GM12878 (cell line): ENCODE measurements around the gene CALN1.

Experiments used
- BACH1 ChIP-seq: fragments of 450-650 bp; IDR thresholded peaks from 2 replicates; pipeline ENCODE4 v1.6.1; 2017; ENCODE audit warnings: mild to moderate bottlenecking, borderline replicate concordance
- CBX3 ChIP-seq: fragments of 200-600 bp; sonication (generic); IDR thresholded peaks from 2 replicates; pipeline ENCODE4 v1.6.1; 2016; ENCODE audit warnings: low read depth, borderline replicate concordance
- JUND ChIP-seq: IDR thresholded peaks from 2 replicates; pipeline ENCODE4 v1.6.1; 2012; ENCODE audit warnings: low read depth, mild to moderate bottlenecking, low read length, improper control_type of control experiment, moderate library complexity
- KDM1A ChIP-seq: fragments of 200-600 bp; sonication (generic); IDR thresholded peaks from 2 replicates; pipeline ENCODE4 v1.6.1; 2016; ENCODE audit warnings: borderline replicate concordance
- NFXL1 ChIP-seq: fragments of 450-650 bp; IDR thresholded peaks from 2 replicates; pipeline ENCODE4 v1.6.1; 2017; ENCODE audit warnings: antibody characterized with exemption, mild to moderate bottlenecking, borderline replicate concordance
- NR2C2 ChIP-seq: IDR thresholded peaks from 2 replicates; pipeline ENCODE4 v1.6.1; 2011; ENCODE audit warnings: borderline replicate concordance, low read depth; ENCODE audit not compliant: control insufficient read depth, insufficient read length
- SP1 ChIP-seq: IDR thresholded peaks from one replicate; pipeline ENCODE4 v1.6.1; 2011; ENCODE audit warnings: low read depth, low read length
- TCF12 ChIP-seq: IDR thresholded peaks from 2 replicates; pipeline ENCODE4 v1.6.1; 2011; ENCODE audit warnings: low read depth, mild to moderate bottlenecking, low read length

DNA sequence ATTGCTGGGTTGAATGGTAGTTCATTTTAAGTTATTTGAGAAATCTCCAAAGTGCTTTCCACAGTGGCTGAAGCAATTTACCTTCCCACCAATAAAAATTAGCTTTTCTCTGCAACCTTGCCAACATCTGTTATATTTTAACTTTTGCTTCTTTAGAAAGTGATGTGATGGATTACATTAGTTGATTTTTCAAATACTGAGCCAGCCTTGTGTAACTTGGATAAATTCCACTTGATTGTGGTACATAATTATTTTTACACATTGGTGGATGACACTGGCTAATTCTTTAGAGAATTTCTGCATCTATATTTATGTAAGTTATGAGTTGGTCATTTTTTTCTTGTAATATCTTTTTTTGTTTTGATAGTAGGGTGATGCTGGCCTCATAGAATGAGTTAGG is 646.1 kb downstream of the CALN1 start:
- TF ChIP-seq JUND (no peak), NR2C2 (no peak), NFXL1 (no peak), TCF12 (no peak), SP1 (no peak), CBX3 (no peak), BACH1 (no peak), KDM1A (no peak)
